Calu3 (cell line): ENCODE data around the gene OTOGL. TPM values are rescaled to one million over a fixed set of nuclear protein-coding genes. Genes with fewer than 3 reads are reported as not detected.

ENCODE experiments used
- BruUV-seq: library from RNA; stranded (reverse); fragments of 400-500 nt; replicated peaks from 2 replicates; lab custom pipeline; 2021; lab: Mats Ljungman, UMichigan
- CTCF ChIA-PET: fragments of 300-600 bp; sonication (Branson Sonifier 250); formaldehyde crosslinking; loops from one replicate; lab custom pipeline; 2022; ENCODE audit warnings: antibody characterized with exemption; lab: Charles Lee
- DNase-seq: peaks from one replicate; pipeline ENCODE4 v3.0.0; 2022
- H3K27ac Mint-ChIP-seq: one replicate; pipeline ENCODE4 v1.8.0; 2022; ENCODE audit warnings: mixed read lengths; ENCODE audit not compliant: unreplicated experiment
- H3K27me3 Mint-ChIP-seq: one replicate; pipeline ENCODE4 v1.8.0; 2022; ENCODE audit warnings: mixed read lengths; ENCODE audit not compliant: unreplicated experiment
- H3K36me3 Mint-ChIP-seq: one replicate; pipeline ENCODE4 v1.8.0; 2022; ENCODE audit warnings: mild to moderate bottlenecking, moderate library complexity, mixed read lengths; ENCODE audit not compliant: insufficient read depth, unreplicated experiment
- H3K4me1 Mint-ChIP-seq: one replicate; pipeline ENCODE4 v1.8.0; 2022; ENCODE audit warnings: mild to moderate bottlenecking, low read depth, mixed read lengths; ENCODE audit not compliant: unreplicated experiment
- H3K4me3 Mint-ChIP-seq: one replicate; pipeline ENCODE4 v1.8.0; 2022; ENCODE audit warnings: mild to moderate bottlenecking, low read depth, moderate library complexity, mixed read lengths; ENCODE audit not compliant: unreplicated experiment
- H3K9me3 Mint-ChIP-seq: one replicate; pipeline ENCODE4 v1.8.0; 2022; ENCODE audit warnings: low read depth, mixed read lengths; ENCODE audit not compliant: unreplicated experiment
- intact Hi-C: fragments of 100-400 bp; cut with micrococcal nuclease; formaldehyde crosslinking; loops from one replicate; pipeline ENCODE4 v1.10.0; 2022; ENCODE audit not compliant: unreplicated experiment
- total RNA-seq: library from RNA; stranded (reverse); gene quantifications from 2 replicates; pipeline ENCODE4 v1.2.3, GENCODE V29; 2022
- TF ChIP-seq, protein P1 (sequence below): fragments of 200-600 bp; IDR thresholded peaks from one replicate; pipeline ENCODE4 v1.8.0; 2022; ENCODE audit warnings: antibody characterized with exemption; ENCODE audit not compliant: unreplicated experiment

The OTOGL gene
- total RNA-seq, 1 experiment from 2014 or later, result 0.09 TPM

- Mint-ChIP-seq H3K4me1 (no peaks in the 10 kb centered on the region), H3K27ac (no peak overlapping the region), H3K9me3 (no peaks in the 10 kb centered on the region), H3K27me3 (no peaks in the 10 kb centered on the region), H3K4me3 (no peak overlapping the region), H3K36me3 (no peaks in the 10 kb centered on the region)
- CTCF ChIA-PET, result no interaction called here
- no TSS peak for BruUV-seq
- intact Hi-C loops, result no loop called here
- TF ChIP-seq, protein P1, sequence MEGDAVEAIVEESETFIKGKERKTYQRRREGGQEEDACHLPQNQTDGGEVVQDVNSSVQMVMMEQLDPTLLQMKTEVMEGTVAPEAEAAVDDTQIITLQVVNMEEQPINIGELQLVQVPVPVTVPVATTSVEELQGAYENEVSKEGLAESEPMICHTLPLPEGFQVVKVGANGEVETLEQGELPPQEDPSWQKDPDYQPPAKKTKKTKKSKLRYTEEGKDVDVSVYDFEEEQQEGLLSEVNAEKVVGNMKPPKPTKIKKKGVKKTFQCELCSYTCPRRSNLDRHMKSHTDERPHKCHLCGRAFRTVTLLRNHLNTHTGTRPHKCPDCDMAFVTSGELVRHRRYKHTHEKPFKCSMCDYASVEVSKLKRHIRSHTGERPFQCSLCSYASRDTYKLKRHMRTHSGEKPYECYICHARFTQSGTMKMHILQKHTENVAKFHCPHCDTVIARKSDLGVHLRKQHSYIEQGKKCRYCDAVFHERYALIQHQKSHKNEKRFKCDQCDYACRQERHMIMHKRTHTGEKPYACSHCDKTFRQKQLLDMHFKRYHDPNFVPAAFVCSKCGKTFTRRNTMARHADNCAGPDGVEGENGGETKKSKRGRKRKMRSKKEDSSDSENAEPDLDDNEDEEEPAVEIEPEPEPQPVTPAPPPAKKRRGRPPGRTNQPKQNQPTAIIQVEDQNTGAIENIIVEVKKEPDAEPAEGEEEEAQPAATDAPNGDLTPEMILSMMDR, result no peak
- DNase-seq, result no peak
Observed at GRCh38 chr12:80374615-80375014, 275.3 kb downstream of the OTOGL start.

GRCh38 chr12:80377140-80377794, 277.9 kb downstream of the OTOGL start:
- Mint-ChIP-seq H3K36me3 (no peaks in the 10 kb centered on the region), H3K27me3 (no peaks in the 10 kb centered on the region), H3K4me3 (no peak overlapping the region), H3K27ac (no peak overlapping the region), H3K9me3 (no peaks in the 10 kb centered on the region), H3K4me1 (no peaks in the 10 kb centered on the region)
- CTCF ChIA-PET, result no interaction called here
- TF ChIP-seq, protein P1, result no peak
- BruUV-seq, result no TSS peak
- intact Hi-C loops, result no loop called here
- no peak for DNase-seq

DNA sequence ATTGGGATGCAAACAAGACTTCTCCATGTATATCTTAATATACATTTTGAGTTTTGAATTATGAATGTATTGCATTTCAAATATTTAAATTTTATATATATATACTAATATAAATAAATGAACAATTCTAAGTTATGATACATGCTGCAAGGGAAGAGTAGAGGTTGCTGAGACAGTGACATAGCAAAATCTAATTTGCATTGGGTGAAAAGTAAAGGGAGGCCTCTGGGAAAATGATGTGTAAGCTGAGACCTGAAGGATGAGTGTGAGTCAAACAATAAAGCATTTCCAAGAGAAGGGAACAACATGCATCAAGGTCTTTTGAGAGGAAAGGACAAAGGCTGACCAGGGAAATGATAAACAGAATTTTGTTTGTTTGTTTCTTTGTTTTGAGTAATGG, 281.8 kb downstream of the OTOGL start:
- Mint-ChIP-seq H3K4me1 (no peaks in the 10 kb centered on the region), H3K36me3 (no peaks in the 10 kb centered on the region), H3K9me3 (no peaks in the 10 kb centered on the region), H3K27ac (no peak overlapping the region), H3K27me3 (no peaks in the 10 kb centered on the region), H3K4me3 (no peak overlapping the region)
- DNase-seq, result no peak
- no TSS peak for BruUV-seq
- intact Hi-C loops, result no loop called here
- TF ChIP-seq, protein P1, result no peak
- CTCF ChIA-PET, result no interaction called here

- Mint-ChIP-seq H3K36me3 (no peaks in the 10 kb centered on the region), H3K27ac (no peak overlapping the region), H3K9me3 (no peaks in the 10 kb centered on the region), H3K4me1 (no peaks in the 10 kb centered on the region), H3K27me3 (no peaks in the 10 kb centered on the region), H3K4me3 (no peak overlapping the region)
- BruUV-seq, result no TSS peak
- intact Hi-C loops, result no loop called here
- no peak for DNase-seq
- CTCF ChIA-PET, result no interaction called here
- TF ChIP-seq, protein P1, result no peak
Observed at GRCh38 chr12:80382254-80382653, 282.9 kb downstream of the OTOGL start.
